Measurements from ENCODE around the gene DUOX1.

The DUOX1 gene

DNA sequence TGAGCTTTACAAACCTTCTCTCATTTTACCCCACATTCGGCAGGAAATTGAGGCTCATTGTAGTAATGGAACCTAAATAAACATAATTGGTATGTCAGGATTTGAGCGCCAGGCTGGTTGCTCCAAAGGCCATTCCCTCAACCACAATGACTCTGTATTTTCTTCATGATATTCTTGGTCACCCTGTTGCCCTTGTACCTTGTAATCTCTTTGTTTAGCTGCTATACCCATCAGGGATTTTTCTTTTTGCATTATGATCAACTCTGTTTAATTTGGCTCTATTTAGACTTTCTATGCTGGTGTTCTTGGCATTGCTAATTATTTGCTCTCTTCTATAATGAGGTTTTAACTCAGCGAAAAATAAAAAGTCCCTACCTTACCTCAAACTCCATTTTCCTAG is 45.6 kb upstream of the DUOX1 start:
- H3K27ac ChIP-seq (ENCODE audit: low read length): no peak overlapping the region
- H3K4me1 ChIP-seq (ENCODE audit: insufficient read depth, low read length): no peaks in the 10 kb centered on the region
- H3K27me3 ChIP-seq (ENCODE audit: insufficient read depth, low read length, poor library complexity): peaks cover 2% of the 10 kb centered on the region
- H3K9ac ChIP-seq (ENCODE audit: low read depth, low read length): no peak overlapping the region
- H3K4me2 ChIP-seq (ENCODE audit: insufficient read depth, low read length): no peak overlapping the region
- DNase-seq: no peak
- H3K79me2 ChIP-seq (ENCODE audit: insufficient read depth, low read length): no peaks in the 10 kb centered on the region
- TF ChIP-seq, protein P1, sequence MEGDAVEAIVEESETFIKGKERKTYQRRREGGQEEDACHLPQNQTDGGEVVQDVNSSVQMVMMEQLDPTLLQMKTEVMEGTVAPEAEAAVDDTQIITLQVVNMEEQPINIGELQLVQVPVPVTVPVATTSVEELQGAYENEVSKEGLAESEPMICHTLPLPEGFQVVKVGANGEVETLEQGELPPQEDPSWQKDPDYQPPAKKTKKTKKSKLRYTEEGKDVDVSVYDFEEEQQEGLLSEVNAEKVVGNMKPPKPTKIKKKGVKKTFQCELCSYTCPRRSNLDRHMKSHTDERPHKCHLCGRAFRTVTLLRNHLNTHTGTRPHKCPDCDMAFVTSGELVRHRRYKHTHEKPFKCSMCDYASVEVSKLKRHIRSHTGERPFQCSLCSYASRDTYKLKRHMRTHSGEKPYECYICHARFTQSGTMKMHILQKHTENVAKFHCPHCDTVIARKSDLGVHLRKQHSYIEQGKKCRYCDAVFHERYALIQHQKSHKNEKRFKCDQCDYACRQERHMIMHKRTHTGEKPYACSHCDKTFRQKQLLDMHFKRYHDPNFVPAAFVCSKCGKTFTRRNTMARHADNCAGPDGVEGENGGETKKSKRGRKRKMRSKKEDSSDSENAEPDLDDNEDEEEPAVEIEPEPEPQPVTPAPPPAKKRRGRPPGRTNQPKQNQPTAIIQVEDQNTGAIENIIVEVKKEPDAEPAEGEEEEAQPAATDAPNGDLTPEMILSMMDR (IDR thresholded peaks at IDR 0.05; ENCODE audit: borderline replicate concordance, extremely low read depth, low read length, poor library complexity, severe bottlenecking): no peak
- TF ChIP-seq EZH2 (IDR thresholded peaks at IDR 0.05; ENCODE audit: borderline replicate concordance, low read depth, low read length, severe bottlenecking): no peak
- H4K20me1 ChIP-seq (ENCODE audit: insufficient read depth, low read length): no peaks in the 10 kb centered on the region
- no peak overlapping the region for H3K4me3 ChIP-seq (ENCODE audit: low read depth in 1 of 2, low read length in 2 of 2)
- H2AFZ ChIP-seq (ENCODE audit: low read depth, low read length): no peak overlapping the region
- H3K9me3 ChIP-seq (ENCODE audit: insufficient read depth, low read length, severe bottlenecking): no peaks in the 10 kb centered on the region
- H3K36me3 ChIP-seq (ENCODE audit: insufficient read depth, low read length): no peaks in the 10 kb centered on the region
- no peak for ATAC-seq (ENCODE audit: insufficient read depth, low read depth)

DNA sequence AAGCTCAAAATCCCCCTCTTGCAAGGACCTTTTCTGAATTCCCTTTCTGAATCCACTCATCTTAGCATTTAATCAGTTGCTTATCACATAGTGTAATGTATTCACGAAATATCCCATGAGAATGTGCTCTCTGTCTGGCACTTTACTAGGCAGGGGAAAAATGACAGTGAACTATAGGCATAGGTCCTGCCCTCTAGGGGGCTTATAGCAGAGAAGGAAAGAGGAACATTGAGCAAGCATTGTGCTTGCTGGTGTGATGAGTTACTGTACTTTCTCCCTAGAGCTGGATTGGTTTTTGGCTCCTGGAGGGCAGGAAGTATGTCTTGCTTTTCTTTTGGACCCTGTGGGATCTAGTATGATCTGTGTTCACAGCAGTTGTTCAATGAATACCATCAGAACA is 42.3 kb upstream of the DUOX1 start:
- Histone ChIP-seq H3K79me2 (ENCODE audit: insufficient read depth, low read length) (no peaks in the 10 kb centered on the region), H3K4me2 (ENCODE audit: insufficient read depth, low read length) (no peak overlapping the region), H4K20me1 (ENCODE audit: insufficient read depth, low read length) (no peaks in the 10 kb centered on the region), H3K9me3 (ENCODE audit: insufficient read depth, low read length, severe bottlenecking) (no peaks in the 10 kb centered on the region), H3K27ac (ENCODE audit: low read length) (no peak overlapping the region), H3K36me3 (ENCODE audit: insufficient read depth, low read length) (no peaks in the 10 kb centered on the region), H3K4me3 (ENCODE audit: low read depth in 1 of 2, low read length in 2 of 2) (no peak overlapping the region), H3K4me1 (ENCODE audit: insufficient read depth, low read length) (no peaks in the 10 kb centered on the region), H3K9ac (ENCODE audit: low read depth, low read length) (no peak overlapping the region), H2AFZ (ENCODE audit: low read depth, low read length) (no peak overlapping the region), H3K27me3 (ENCODE audit: insufficient read depth, low read length, poor library complexity) (peaks cover 12% of the 10 kb centered on the region)
- no peak for TF ChIP-seq EZH2 (IDR thresholded peaks at IDR 0.05; ENCODE audit: borderline replicate concordance, low read depth, low read length, severe bottlenecking)
- TF ChIP-seq, protein P1 (IDR thresholded peaks at IDR 0.05; ENCODE audit: borderline replicate concordance, extremely low read depth, low read length, poor library complexity, severe bottlenecking): no peak
- ATAC-seq (ENCODE audit: insufficient read depth, low read depth) (no peak), DNase-seq (no peak)

- ATAC-seq (ENCODE audit: insufficient read depth, low read depth): no peak
Measured at GRCh38 chr15:45088801-45089711, 40.7 kb upstream of the DUOX1 start.

More at GRCh38 chr15:45088801-45089711, 40.7 kb upstream of the DUOX1 start:
- Histone ChIP-seq H3K4me1 (ENCODE audit: insufficient read depth, low read length) (no peaks in the 10 kb centered on the region), H3K4me3 (ENCODE audit: low read depth in 1 of 2, low read length in 2 of 2) (no peak overlapping the region), H2AFZ (ENCODE audit: low read depth, low read length) (no peak overlapping the region), H4K20me1 (ENCODE audit: insufficient read depth, low read length) (no peaks in the 10 kb centered on the region), H3K79me2 (ENCODE audit: insufficient read depth, low read length) (no peaks in the 10 kb centered on the region), H3K27me3 (ENCODE audit: insufficient read depth, low read length, poor library complexity) (peaks cover 12% of the 10 kb centered on the region), H3K27ac (ENCODE audit: low read length) (no peak overlapping the region), H3K4me2 (ENCODE audit: insufficient read depth, low read length) (no peak overlapping the region), H3K9ac (ENCODE audit: low read depth, low read length) (no peak overlapping the region), H3K9me3 (ENCODE audit: insufficient read depth, low read length, severe bottlenecking) (no peaks in the 10 kb centered on the region), H3K36me3 (ENCODE audit: insufficient read depth, low read length) (no peaks in the 10 kb centered on the region)
- no peak for DNase-seq
- TF ChIP-seq EZH2 (IDR thresholded peaks at IDR 0.05; ENCODE audit: borderline replicate concordance, low read depth, low read length, severe bottlenecking): no peak
- TF ChIP-seq, protein P1 (IDR thresholded peaks at IDR 0.05; ENCODE audit: borderline replicate concordance, extremely low read depth, low read length, poor library complexity, severe bottlenecking): no peak
